Neural cell (in vitro differentiated cells): ENCODE results near the gene GPR17. TPM values are rescaled to one million over a fixed set of nuclear protein-coding genes. Genes with fewer than 3 reads are reported as not detected.

Experiments used
- H2AFZ ChIP-seq: fragments of 200-600, 300-800 bp; sonication (generic), shearing (Covaris generic); 2 replicates; pipeline ENCODE4 v1.6.0; 2014; ENCODE audit warnings: low read depth, mild to moderate bottlenecking, antibody characterized with exemption, low read length, moderate library complexity
- H3F3A ChIP-seq: fragments of 200-600 bp; shearing (Covaris generic); 2 replicates; pipeline ENCODE4 v1.6.1; 2016; ENCODE audit warnings: mild to moderate bottlenecking, moderate library complexity, mixed read lengths, antibody characterized with exemption, low read length; ENCODE audit not compliant: insufficient read depth, poor library complexity, severe bottlenecking
- H3K27ac ChIP-seq: fragments of 200-600, 300-800 bp; sonication (generic), shearing (Covaris generic); 2 replicates; pipeline ENCODE4 v1.5.1; 2014; ENCODE audit warnings: mild to moderate bottlenecking, low read length, moderate library complexity
- H3K27me3 ChIP-seq: fragments of 300-800, 200-600 bp; sonication (generic), shearing (Covaris generic); 2 replicates; pipeline ENCODE4 v1.6.0; 2014; ENCODE audit warnings: mild to moderate bottlenecking, low read depth, low read length, moderate library complexity; ENCODE audit not compliant: insufficient read depth
- H3K36me3 ChIP-seq: fragments of 300-800, 200-600 bp; sonication (generic), shearing (Covaris generic); 2 replicates; pipeline ENCODE4 v1.5.1; 2014; ENCODE audit warnings: mild to moderate bottlenecking, antibody characterized with exemption, low read length, moderate library complexity; ENCODE audit not compliant: insufficient read depth
- H3K4me2 ChIP-seq: fragments of 300-800, 200-600 bp; sonication (generic), shearing (Covaris generic); 2 replicates; pipeline ENCODE4 v1.6.0; 2014; ENCODE audit warnings: mild to moderate bottlenecking, low read length
- H3K4me3 ChIP-seq: fragments of 300-800, 200-600 bp; sonication (generic), shearing (Covaris generic); 2 replicates; pipeline ENCODE4 v1.5.1; 2014; ENCODE audit warnings: mild to moderate bottlenecking, low read length, moderate library complexity
- H3K79me2 ChIP-seq: fragments of 200-600 bp; shearing (Covaris generic); replicated peaks from 2 replicates; pipeline ENCODE4 v1.6.0; 2014; ENCODE audit warnings: mild to moderate bottlenecking, low read length, moderate library complexity; ENCODE audit not compliant: insufficient read depth
- H3K9ac ChIP-seq: fragments of 300-800, 200-600 bp; sonication (generic), shearing (Covaris generic); 2 replicates; pipeline ENCODE4 v1.6.1; 2016; ENCODE audit warnings: mild to moderate bottlenecking, low read length, mixed read lengths
- H3K9me2 ChIP-seq: fragments of 200-600 bp; shearing (Covaris generic); 2 replicates; pipeline ENCODE4 v1.6.1; 2016; ENCODE audit warnings: mild to moderate bottlenecking, low read length, mixed read lengths; ENCODE audit not compliant: insufficient read depth
- H3K9me3 ChIP-seq: fragments of 200-600, 300-800 bp; sonication (generic), shearing (Covaris generic); 2 replicates; pipeline ENCODE4 v1.6.1; 2016; ENCODE audit warnings: mild to moderate bottlenecking, mixed run types, low read length, moderate library complexity, mixed read lengths
- H4K20me1 ChIP-seq: fragments of 200-600 bp; shearing (Covaris generic); 2 replicates; pipeline ENCODE4 v1.6.1; 2016; ENCODE audit warnings: mild to moderate bottlenecking, mixed run types; ENCODE audit not compliant: insufficient read depth
- EP300 ChIP-seq: fragments of 450-650 bp; conservative IDR thresholded peaks from 2 replicates; pipeline ENCODE4 v1.6.1; 2014; ENCODE audit warnings: antibody characterized with exemption, mild to moderate bottlenecking, moderate library complexity; ENCODE audit not compliant: poor library complexity, severe bottlenecking
- EZH2 ChIP-seq: fragments of 200-600, 300-800 bp; shearing (Covaris generic), sonication (generic); IDR thresholded peaks from 2 replicates; pipeline ENCODE4 v1.6.1; 2014; ENCODE audit warnings: antibody characterized with exemption, low read length, borderline replicate concordance, mild to moderate bottlenecking; ENCODE audit not compliant: insufficient read depth, poor library complexity, severe bottlenecking
- MXI1 ChIP-seq: fragments of 450-650 bp; conservative IDR thresholded peaks from 2 replicates; pipeline ENCODE4 v1.6.1; 2014; ENCODE audit warnings: antibody characterized with exemption, mild to moderate bottlenecking; ENCODE audit not compliant: poor library complexity, severe bottlenecking
- POLR2AphosphoS5 ChIP-seq: IDR thresholded peaks from 2 replicates; pipeline ENCODE4 v1.6.1; 2012
- RAD21 ChIP-seq: fragments of 450-650 bp; conservative IDR thresholded peaks from 2 replicates; pipeline ENCODE4 v1.6.1; 2014; ENCODE audit warnings: antibody characterized with exemption, mild to moderate bottlenecking, moderate library complexity
- SMC3 ChIP-seq: fragments of 450-650 bp; conservative IDR thresholded peaks from 2 replicates; pipeline ENCODE4 v1.6.1; 2014; ENCODE audit warnings: antibody characterized with exemption, mild to moderate bottlenecking, moderate library complexity; ENCODE audit not compliant: poor library complexity
- TAF1 ChIP-seq: IDR thresholded peaks from 2 replicates; pipeline ENCODE4 v1.6.1; 2012; ENCODE audit warnings: low read depth
- polyA plus RNA-seq: library from polyadenylated mRNA; depleted of rRNA; stranded (reverse); fragments of >200 nt; gene quantifications from 2 replicates; pipeline ENCODE4 v1.2.3, GENCODE V29; 2014
- TF ChIP-seq, protein P1 (sequence below): fragments of 450-650 bp; IDR thresholded peaks from 2 replicates; pipeline ENCODE4 v1.5.1; 2014; ENCODE audit warnings: antibody characterized with exemption, mild to moderate bottlenecking, moderate library complexity; ENCODE audit not compliant: poor library complexity, severe bottlenecking
- TF ChIP-seq, protein P2 (sequence below): IDR thresholded peaks from 2 replicates; pipeline ENCODE4 v1.6.1; 2012; ENCODE audit warnings: borderline replicate concordance

GPR17 gene
- polyA plus RNA-seq, 1 donor from 2014 or later, result not detected

DNA sequence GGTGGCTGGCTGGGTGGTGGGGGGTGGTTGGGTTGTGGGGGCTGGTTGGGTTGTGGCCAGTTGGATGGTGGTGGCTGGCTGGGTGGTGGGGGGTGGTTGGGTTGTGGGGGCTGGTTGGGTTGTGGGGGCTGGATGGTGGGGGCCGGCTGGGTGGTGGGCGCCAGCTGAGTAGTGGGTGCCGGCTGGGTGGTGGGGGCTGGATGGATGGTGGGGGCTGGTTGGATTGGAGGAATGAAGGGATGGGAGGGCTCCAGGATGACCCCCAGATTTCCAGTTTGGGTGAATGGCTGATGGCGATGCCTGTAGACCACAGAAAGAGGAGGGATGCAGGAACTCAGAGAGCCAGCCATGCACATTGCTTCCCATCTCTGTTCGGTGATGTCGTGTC lies 26.8 kb upstream of the GPR17 start:
- no peak overlapping the region for H3K4me2 ChIP-seq
- no peaks in the 10 kb centered on the region for H3K79me2 ChIP-seq
- H3K4me3 ChIP-seq, result no peak overlapping the region
- H3K9me2 ChIP-seq, result no peaks in the 10 kb centered on the region
- TF ChIP-seq, protein P1, sequence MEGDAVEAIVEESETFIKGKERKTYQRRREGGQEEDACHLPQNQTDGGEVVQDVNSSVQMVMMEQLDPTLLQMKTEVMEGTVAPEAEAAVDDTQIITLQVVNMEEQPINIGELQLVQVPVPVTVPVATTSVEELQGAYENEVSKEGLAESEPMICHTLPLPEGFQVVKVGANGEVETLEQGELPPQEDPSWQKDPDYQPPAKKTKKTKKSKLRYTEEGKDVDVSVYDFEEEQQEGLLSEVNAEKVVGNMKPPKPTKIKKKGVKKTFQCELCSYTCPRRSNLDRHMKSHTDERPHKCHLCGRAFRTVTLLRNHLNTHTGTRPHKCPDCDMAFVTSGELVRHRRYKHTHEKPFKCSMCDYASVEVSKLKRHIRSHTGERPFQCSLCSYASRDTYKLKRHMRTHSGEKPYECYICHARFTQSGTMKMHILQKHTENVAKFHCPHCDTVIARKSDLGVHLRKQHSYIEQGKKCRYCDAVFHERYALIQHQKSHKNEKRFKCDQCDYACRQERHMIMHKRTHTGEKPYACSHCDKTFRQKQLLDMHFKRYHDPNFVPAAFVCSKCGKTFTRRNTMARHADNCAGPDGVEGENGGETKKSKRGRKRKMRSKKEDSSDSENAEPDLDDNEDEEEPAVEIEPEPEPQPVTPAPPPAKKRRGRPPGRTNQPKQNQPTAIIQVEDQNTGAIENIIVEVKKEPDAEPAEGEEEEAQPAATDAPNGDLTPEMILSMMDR, result no peak
- no peak for TF ChIP-seq RAD21
- no peak for TF ChIP-seq EP300
- TF ChIP-seq, protein P2, sequence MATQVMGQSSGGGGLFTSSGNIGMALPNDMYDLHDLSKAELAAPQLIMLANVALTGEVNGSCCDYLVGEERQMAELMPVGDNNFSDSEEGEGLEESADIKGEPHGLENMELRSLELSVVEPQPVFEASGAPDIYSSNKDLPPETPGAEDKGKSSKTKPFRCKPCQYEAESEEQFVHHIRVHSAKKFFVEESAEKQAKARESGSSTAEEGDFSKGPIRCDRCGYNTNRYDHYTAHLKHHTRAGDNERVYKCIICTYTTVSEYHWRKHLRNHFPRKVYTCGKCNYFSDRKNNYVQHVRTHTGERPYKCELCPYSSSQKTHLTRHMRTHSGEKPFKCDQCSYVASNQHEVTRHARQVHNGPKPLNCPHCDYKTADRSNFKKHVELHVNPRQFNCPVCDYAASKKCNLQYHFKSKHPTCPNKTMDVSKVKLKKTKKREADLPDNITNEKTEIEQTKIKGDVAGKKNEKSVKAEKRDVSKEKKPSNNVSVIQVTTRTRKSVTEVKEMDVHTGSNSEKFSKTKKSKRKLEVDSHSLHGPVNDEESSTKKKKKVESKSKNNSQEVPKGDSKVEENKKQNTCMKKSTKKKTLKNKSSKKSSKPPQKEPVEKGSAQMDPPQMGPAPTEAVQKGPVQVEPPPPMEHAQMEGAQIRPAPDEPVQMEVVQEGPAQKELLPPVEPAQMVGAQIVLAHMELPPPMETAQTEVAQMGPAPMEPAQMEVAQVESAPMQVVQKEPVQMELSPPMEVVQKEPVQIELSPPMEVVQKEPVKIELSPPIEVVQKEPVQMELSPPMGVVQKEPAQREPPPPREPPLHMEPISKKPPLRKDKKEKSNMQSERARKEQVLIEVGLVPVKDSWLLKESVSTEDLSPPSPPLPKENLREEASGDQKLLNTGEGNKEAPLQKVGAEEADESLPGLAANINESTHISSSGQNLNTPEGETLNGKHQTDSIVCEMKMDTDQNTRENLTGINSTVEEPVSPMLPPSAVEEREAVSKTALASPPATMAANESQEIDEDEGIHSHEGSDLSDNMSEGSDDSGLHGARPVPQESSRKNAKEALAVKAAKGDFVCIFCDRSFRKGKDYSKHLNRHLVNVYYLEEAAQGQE, result no peak
- TF ChIP-seq POLR2AphosphoS5, result no peak
- no peak for TF ChIP-seq SMC3
- no peak for TF ChIP-seq MXI1
- no peak for TF ChIP-seq EZH2
- TF ChIP-seq TAF1, result no peak
- no peak overlapping the region for H3K9ac ChIP-seq
- H3K36me3 ChIP-seq, result no peaks in the 10 kb centered on the region
- no peaks in the 10 kb centered on the region for H3K9me3 ChIP-seq
- H3K27ac ChIP-seq, result no peak overlapping the region
- H2AFZ ChIP-seq, result no peak overlapping the region
- no peaks in the 10 kb centered on the region for H4K20me1 ChIP-seq
- no peaks in the 10 kb centered on the region for H3K27me3 ChIP-seq
- no peaks in the 10 kb centered on the region for H3F3A ChIP-seq

DNA sequence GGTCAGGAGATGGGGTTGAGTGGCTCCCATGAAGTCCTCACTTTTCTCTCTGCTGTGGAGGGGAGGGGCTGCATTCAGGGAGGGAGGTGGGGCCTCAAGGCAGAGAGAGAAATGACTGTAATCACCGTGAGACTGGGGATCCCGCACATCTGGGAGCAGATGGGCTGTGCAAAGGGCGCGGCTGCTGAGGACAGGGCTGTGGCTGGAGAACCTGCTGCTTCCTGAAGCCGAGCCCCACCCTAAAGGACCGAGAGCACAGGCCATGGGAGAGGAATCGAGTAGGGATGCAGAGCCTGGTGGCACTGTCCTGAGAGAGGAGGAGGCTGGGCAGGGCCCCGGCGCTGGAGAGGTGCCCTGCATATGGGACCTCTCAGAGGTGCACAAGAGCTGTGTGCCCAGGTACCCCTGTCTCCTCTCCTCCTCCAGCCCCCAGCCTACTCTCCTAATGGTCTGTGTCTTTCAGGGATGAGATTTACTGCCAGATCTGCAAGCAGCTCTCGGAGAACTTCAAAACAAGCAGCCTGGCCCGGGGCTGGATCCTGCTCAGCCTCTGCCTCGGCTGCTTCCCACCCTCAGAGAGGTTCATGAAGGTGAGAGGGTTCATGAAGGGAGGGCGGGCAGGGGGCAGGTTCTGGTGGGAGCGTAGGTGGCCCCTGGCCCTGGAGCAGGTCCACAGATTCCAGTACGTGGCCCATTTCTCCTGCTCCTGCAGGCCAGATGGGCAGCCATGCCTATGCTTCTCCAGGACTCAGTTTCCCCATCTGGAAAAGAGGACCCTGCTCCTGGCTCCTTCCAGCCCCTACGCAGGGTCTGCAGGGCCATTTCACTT lies 25.9 kb upstream of the GPR17 start:
- H3K4me2 ChIP-seq, result no peak overlapping the region
- H3K9me2 ChIP-seq, result no peaks in the 10 kb centered on the region
- H4K20me1 ChIP-seq, result no peaks in the 10 kb centered on the region
- no peaks in the 10 kb centered on the region for H3K27me3 ChIP-seq
- H3K36me3 ChIP-seq, result no peaks in the 10 kb centered on the region
- H3F3A ChIP-seq, result no peaks in the 10 kb centered on the region
- no peak overlapping the region for H2AFZ ChIP-seq
- H3K79me2 ChIP-seq, result no peaks in the 10 kb centered on the region
- H3K4me3 ChIP-seq, result no peak overlapping the region
- H3K27ac ChIP-seq, result no peak overlapping the region
- H3K9ac ChIP-seq, result no peak overlapping the region
- TF ChIP-seq MXI1 (no peak), POLR2AphosphoS5 (no peak), TAF1 (no peak), EP300 (no peak), RAD21 (no peak), EZH2 (no peak), SMC3 (no peak)
- TF ChIP-seq, protein P1, result no peak
- TF ChIP-seq, protein P2, result no peak
- no peaks in the 10 kb centered on the region for H3K9me3 ChIP-seq
